G401.6 (cell line): ENCODE data around the gene OR7C1.
"Not testable (repeated sequence)": the region's sequence is repeated elsewhere in the genome, so short reads cannot be mapped to it uniquely, and the experiment has no call there.

Source experiments
- FAIRE-seq: peaks from 2 replicates; lab custom pipeline; 2012; peaks lifted over from hg19 to GRCh38; lab: Jason Lieb, UNC

Gene OR7C1

DNA sequence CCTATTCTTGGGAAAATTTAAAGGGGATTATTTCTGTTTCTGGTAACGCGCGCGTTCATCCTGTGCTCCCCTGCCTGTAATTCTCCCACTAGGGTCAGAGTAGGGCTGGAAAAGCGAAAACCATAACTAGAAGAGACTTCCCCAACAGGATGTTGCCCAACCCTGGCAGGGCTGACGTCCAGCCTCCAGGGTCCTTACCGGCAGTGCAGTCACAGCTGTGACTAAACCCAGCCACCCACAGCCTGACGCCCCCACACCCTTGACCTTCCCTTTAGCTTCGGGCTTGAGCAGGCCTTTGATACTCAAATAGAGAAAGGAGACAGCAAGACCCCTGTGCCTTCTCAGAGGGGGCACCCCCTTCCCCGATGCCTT is 50.3 kb downstream of the OR7C1 start:
- not testable (repeated sequence) for FAIRE-seq

DNA sequence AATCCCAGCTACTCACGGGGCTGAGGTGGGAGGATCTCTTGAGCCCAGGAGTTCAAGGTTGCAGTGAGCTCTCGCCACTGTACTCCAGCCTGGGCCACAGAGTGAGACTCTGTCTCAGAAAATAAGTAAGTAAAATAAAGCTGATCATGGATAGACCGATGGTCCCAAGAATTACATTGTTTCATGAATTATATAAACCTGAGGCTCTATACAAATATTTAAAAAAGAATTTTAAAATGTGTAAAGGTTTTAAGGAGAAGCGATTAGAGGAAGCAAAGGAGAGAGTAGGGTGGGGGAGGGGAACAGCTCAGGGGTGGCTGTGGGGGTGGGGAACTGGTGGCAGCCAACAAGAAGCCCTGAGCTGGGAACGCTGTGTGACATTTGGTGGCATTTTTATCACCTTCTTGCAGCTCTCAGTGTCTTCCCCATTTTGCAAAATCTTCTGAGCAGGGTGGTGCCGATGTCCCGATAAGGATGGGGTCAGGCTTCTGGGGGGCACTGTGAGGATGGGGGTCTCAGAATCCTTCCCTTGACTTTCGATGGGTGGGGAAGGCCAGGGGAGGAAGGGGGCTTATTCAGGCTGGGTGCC is 51.5 kb downstream of the OR7C1 start:
- FAIRE-seq: not testable (repeated sequence)

DNA sequence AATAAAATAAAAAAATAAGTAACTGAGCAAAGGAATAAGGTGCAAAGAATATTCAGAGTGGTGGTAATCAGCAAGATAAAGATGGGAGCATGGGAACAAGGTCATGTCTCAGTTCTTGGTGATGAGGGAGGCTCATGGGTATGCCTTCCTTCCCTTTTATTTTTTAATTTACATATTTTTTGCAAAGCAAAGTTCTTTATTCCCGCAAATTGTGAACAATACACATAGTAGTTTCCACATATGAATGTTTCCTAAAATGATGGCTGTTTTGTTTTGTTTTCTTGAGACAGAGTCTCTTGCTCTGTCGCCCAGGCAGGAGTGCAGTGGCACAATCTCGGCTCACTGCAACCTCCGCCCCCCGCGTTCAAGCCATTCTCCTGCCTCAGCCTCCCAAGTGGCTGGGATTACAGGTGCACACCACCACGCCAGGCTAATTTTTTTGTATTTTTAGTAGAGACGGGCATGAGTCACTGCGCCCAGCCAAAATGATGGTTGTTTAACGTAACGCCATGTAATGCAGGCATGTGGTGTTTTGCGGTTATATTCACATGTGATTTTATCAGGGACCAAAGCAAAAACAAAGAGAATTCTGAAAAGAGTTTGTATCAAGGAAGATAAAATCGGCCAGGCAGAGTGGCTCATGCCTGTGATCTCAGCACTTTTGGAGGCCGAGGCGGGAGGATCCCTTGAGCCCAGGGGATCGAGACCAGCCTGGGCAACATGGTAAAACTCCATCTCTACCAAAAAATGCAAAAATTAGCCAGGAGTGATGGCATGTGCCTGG is 52.2 kb downstream of the OR7C1 start:
- FAIRE-seq: no peak

DNA sequence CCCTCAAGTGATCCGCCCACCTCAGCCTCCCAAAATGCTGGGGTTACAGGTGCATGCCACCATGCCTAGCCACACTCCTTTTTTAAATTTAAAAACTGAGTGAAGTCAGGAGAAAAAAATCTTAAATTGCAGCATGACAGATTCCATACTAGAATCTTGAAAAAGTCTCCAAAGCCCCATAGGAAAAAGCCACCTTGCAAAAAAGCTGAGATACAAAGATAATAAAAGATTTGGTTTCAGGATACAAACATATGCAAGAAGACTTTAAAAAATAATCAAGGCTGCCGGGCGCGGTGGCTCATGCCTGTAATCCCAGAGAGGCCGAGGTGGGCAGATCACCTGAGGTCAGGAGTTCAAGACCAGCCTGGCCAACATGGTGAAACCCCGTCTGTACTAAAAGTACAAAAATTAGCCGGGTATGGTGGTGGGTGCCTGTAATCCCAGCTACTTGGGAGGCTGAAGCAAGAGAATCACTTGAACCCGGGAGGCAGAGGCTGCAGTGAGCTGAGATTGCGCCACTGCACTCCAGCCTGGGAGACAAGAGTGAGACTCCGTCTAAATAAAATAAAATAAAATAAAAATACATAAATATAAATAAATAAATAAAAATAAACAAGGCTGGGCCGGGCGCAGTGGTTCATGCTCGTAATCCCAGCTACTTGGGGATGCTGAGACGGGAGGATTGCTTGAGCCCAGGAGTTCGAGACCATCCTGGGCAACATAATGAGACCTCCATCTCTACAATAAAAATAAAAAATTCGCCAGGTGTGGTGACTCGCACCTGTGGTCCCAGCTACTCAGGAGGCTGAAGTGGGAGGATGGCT is 53.1 kb downstream of the OR7C1 start:
- not testable (repeated sequence) for FAIRE-seq

DNA sequence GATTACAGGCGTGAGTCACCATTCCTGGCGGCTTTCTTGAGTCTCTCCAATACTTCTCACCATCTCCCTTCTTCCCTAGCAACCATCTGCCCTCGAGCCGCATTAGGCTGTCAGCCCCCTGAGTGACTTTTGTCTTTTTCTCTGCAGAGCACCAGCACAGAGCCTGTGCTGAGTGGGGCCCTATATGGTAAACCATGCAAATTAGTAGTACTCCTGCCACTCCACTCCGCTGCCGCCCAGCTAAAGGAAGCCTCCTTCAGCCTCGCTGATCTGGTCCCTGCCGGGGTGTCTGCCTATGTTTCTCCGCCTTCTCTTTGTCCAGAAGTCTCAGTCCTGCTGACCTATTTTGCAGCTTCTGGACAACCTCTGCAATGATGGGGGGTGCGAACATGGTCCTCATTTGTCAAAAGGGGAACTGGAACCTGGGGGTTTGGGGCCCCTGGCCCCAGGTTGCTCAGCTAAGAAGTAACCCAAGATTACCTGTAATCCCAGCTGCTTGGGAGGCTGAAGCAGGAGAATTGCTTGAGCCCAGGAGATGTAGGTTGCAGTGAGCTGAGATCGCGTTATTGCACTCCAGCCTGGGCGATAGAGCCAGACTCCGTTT is 54.3 kb downstream of the OR7C1 start:
- FAIRE-seq: not testable (repeated sequence)

DNA sequence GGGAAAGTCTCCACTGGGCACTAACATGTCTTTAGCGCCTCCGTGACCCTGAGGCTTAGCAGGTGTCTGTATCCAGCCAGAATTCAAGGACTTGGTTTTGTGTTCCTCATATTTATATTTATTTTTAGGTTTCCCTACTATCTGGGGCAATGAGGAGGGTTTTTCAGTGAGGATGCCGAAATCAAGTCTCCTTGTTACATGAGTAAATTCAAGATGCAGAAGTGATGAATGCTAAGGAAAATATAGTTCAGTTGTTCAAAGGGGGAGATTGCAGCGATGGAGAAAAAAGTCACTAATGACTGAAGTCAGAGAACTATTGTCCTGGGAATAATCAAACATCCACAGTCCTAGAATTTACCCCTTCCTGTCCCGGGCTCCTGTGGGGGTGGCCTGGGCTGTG is 55.8 kb downstream of the OR7C1 start:
- FAIRE-seq: no peak

DNA sequence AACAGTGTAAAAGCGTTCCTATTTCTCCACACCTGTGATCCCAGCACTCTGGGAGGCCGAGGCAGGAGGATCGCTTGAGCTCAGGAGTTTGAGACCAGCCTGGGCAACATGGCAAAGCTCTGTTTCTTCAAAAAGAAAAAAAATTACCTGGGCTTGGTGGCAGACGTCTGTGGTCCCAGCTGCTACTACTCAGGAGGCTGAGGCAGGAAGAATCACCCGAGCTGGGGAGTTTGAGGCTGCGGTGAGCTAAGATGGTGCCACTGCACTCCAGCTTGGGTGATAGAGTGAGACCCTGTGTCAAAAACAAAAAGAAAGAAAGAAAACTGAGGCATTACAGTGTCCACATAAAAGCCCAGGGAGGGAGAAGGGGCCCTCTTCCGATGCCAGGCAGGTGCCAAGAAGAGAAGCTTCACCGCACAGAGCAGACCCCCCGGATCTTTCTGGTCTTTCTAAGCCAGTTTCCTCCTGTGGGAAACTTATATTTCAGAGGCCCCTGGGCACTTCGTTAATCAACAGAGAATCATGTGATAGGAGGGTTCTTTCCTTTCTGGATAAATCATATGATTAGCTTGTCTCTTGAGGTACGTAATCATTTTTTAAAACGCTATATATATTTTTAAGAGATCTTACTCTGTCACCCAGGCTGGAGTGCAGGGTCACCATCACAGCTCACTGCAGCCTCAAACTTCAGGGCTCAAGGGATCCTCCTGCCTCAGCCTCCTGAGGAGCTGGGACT is 56.7 kb downstream of the OR7C1 start, which contains the start of gene ADGRE2:
TSS of gene ADGRE2 (minus strand) at position 451 of the 736 bp plus-strand sequence. CDS start 1,804 bp downstream, outside the sequence.
- FAIRE-seq: not testable (repeated sequence)

DNA sequence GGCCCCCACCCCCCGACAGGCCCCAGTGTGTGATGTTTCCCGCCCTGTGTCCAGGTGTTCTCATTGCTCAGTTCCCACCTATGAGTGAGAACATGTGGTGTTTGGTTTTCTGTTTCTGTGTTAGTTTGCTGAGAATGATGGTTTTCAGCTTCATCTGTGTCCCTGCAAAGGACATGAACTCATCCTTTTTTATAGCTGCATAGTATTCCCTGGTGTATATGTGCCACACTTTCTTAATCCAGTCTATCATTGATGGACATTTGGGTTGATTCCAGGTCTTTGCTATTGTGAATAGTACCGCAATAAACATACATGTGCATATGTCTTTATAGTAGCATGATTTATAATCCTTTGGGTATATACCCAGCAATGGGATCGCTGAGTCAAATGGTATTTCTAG is 57.3 kb downstream of the OR7C1 start:
- not testable (repeated sequence) for FAIRE-seq

DNA sequence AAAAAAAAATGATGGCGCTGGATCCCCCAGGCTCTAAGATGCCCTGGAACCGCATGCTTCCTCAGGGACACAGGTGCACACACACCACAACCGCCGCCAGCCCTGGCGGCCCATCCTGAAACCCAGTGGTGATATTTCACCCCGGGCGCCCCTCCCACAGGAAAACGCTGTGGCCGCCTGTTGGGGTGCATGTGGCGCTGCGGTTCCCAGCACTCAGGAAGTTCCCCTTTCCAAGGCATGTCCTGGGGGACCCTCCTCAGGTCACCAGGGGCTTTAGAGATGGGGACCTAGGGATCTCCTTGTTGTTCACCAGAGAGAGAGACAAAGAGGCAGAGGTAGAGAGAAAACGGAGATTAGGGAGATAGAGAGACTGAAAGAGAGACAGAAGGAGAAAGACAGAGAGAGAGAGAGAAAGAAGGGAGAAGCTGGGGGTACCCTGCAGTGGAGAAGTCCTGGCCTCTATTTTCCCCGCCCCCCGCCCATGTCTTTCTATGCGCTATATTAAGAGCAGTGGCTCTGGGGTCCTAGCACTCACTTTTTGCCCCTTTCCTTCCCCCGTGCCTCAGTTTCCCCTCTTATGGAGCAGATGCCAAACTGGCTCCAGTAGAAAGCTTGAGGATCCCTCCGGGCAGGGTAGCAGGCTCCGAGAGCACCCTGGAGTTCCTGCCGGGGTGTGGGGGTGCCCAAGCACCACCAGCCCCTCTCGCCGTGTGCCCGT is 59.0 kb downstream of the OR7C1 start:
- no peak for FAIRE-seq

DNA sequence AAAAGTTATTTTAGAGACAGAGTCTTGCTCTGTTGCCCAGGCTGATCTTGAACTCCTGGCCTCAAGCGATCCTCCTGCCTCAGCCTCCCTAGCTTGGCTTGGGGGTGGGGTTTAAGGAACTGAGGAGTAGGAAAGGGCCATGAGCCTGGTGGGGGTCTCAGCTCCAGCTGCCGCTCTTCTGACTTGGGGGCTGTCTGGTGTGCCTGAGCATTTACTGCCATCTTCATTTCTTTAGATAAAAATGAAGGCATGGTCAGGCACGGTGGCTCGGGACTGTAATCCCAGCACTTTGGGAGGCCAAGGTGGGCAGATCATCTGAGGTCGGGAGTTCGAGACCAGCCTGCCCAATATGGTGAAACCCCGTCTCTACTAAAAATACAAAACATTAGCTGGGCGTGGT is 59.7 kb downstream of the OR7C1 start:
- FAIRE-seq: not testable (repeated sequence)

DNA sequence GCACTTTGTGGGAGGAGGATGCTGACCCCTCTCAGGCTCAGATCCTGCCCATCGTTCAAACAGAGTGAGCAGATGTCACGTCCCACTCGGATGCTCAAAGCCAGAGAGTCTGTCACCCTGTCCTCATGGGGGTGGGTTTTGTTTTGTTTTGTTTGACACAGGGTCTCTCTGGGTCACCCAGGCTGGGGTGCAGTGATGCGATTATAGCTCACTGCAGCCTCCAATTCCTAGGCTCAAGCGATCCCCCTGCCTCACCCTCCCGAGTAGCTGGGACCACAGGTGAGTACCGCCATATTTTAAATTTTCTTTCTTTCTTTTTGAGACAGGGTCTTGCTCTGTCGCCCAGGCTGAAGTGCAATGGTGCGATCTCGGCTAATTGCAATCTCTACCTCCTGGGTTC is 60.6 kb downstream of the OR7C1 start:
- no peak for FAIRE-seq

DNA sequence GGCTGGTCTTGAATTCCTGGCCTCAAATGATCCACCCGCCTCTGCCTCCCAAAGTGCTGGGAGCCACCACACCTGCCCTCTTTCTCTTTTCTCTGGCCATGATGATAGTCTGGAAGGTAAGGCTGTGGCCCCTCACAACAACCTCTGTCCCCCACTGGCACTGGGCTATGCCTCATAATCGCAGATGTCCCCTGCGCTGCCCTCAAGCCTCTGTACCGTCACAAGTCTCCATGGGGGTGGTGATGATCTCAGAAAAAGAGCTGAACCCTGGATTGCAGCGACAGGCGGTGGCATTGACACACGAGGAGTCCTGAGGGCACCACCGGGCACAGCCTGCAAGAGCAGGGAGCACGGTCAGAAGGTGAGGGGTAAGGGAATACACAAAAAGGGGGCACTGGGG is 61.3 kb downstream of the OR7C1 start:
- not testable (repeated sequence) for FAIRE-seq

DNA sequence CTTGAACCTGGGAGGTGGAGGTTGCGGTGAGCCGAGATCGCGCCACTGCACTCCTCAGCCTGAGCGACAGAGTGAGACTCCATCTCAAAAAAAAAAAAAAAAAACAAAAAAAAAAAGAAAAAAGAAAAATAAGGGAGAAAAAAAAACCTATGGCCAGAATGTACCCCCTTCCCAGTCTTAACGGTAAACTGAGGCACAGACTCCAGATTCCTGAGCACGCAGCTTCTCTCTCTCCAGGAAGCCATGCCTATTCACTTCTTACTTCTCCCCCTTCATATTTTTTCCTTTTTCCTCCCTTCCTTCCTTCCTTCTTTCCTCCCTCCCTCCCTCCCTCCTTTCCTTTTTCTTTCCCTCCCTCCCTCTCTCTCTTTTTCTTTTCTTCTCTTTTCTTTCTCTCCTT is 62.0 kb downstream of the OR7C1 start:
- FAIRE-seq: no peak

DNA sequence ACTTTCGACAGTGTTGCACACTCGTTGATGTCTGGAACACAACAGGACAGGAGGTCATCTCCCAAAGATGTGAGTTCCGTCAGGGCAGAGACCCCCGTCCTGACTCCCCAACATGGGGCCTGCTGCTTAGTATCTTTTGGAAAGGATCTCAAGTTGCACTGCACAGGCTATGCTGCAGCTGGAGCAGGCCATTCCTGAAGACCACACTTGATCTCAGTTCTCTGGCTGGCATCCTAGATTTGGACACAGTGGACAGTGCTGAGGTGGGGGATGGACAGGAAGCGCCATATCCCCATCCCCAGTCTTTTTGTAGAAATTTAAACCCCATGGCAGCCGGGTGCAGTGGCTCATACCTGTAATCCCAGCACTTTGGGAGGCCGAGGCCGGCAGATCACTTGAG is 62.5 kb downstream of the OR7C1 start:
- no peak for FAIRE-seq

DNA sequence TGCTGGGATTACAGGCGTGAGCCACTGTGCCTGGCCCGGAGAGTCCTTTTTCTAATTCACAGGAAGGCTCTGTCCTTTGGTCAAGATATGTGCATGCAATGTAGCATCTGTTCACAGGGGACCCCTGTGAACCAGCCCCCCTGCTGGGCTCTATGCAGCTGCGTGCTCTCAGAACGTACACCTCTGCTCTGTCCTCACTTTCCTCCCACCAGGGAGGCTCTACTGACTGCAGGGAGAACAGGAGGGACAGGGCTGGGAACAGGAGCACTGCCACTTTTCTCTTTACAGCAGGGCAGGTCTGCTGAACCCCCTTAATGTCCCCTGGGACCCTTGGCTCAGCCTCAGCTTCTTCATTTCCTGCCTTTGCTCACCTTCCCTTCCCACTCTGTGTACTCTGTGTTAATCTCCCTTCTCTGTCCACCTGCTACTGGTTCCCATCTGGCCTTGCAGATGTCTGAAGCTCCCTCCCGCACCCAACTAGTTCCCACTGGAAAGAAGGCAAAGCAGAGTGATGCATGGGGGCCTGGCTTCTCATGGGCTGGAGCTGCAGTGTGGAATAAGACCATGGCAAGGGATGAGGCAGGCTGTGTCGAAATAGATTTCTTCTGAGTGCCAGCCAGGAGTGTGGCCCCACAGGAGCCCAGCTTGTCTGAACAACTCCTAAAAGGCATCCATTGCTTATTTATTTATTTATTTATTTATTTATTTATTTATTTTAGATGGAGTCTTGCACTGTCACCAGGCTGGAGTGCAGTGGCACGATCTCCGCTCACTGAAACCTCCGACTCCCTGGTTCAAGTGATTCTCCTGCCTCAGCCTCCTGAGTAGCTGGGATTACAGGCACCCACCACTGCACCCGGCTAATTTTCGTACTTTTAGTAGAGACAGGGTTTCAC is 63.8 kb downstream of the OR7C1 start:
- FAIRE-seq: no peak

DNA sequence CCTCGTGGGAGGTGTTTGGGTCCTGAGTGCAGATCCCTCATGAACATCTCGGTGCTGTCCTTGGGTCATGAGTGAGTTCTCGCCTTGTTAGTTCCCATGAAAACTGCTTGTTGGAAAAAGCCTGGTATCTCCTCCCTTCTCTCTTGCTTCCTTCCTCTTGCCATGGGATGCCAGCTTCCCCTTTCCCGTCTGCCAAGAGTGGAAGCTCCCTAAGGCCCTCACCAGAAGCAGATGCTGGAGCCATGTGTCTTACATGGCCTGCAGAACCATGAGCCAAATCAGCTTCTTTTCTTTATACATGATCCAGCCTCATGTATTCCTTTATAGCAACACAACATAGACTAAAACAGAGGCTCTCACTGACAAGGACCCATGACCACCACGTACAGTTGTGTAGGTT is 64.8 kb downstream of the OR7C1 start:
- no peak for FAIRE-seq

DNA sequence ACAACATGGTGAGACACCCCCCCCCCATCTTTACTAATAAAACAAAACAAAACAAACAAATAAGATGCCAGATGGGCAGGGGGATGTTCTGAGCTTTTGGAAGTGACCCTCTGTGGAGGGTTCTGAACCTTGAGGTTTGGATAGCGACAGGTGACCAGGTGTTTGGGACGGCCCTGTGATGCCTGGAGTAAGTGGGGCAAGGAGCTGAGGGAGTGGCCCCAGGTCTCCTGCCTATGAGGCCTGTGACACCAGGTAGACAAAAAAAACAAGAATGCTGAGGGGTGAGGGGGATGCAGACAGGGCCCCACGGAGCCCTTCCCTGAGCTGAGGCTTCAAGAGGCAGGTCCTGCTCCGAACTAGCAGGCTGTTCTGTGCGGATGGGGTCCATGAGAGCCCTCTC is 65.8 kb downstream of the OR7C1 start:
- no peak for FAIRE-seq

DNA sequence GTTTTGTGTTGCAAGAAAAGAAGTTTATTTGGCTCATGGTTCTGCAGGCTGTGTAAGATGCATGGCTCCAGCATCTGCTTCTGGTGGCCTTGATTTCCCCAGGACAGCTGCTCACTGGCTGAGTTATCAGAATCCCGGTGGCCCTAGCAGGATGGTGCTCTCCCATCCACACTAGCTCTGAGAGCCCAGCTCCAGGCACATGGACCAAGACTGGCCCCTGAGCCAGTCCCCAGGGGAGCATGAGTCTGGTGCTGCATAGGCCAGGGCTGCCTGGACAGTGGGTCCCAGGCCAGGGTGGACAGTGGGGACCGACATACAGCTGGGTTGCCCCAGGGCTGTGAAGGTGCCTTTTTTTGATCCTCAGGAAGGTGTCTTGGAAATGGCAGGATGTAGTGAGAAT is 67.0 kb downstream of the OR7C1 start:
- no peak for FAIRE-seq

DNA sequence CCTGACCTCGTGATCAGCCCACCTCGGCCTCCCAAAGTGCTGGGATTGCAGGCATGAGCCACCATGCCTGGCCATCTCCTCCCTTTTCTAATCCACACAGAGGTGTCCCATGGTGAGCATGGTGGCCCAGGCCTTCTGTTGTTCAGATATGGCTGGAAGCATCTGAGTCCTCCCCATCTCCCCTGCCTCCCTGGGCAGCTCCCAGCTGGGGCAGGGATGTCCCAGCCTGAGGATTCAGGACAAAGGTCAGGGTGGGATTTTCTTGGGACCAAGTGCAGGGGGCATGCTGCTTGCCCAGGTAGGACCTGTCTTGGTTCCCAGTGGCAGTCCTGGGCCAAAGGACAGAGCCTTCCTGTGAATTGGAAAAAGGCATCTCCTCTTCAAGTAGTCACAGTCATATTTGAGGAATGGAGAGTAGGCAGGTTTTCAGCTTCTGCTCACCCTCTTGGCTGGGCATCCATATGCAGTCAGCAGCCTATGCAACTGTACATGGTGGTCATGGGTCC is 67.5 kb downstream of the OR7C1 start:
- no peak for FAIRE-seq

DNA sequence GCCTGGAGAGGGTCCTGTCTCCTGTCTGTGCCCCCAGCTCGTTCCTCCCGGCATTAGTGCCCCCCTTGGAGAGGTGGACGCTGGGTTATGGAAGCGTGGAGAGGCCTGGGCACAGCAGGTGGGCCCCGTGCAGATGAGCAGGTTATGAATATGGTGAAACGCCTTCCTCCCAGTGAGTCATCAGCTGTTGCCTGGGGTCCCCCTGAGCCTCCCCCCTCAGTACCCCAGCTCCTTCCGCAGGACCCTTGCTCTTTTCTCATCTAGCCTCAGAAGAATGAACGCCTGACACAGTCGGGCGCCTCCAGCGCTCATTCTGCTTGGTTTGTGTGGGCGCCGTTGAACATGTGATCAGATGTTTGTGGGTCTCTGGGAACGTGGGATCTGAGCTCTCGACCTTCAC is 69.1 kb downstream of the OR7C1 start:
- FAIRE-seq: not testable (repeated sequence)
